ENCODE measurements around the gene SIRT3.

Gene SIRT3

GRCh38 chr11:206002-206384 lies 30.1 kb downstream of the SIRT3 start:
- TF ChIP-seq BACH2 (CRISPR knock-in tag; IDR thresholded peaks at IDR 0.05; ENCODE audit: borderline replicate concordance) (no peak), CREB5 (CRISPR knock-in tag; IDR thresholded peaks at IDR 0.05; ENCODE audit: low read depth) (no peak), SNAI2 (CRISPR knock-in tag; IDR thresholded peaks at IDR 0.05) (no peak), ESRRG (CRISPR knock-in tag; IDR thresholded peaks at IDR 0.05) (no peak), ISL1 (CRISPR knock-in tag; IDR thresholded peaks at IDR 0.05) (no peak), TSHZ2 (CRISPR knock-in tag; IDR thresholded peaks at IDR 0.05) (no peak), CSRNP3 (CRISPR knock-in tag; IDR thresholded peaks at IDR 0.05) (no peak), GLIS3 (CRISPR knock-in tag; IDR thresholded peaks at IDR 0.05) (no peak), ZNF70 (CRISPR knock-in tag; IDR thresholded peaks at IDR 0.05) (no peak)
- ATAC-seq = no peak

GRCh38 chr11:205221-206001 lies 30.7 kb downstream of the SIRT3 start:
- ATAC-seq = no peak
- TF ChIP-seq ZC3H10 (CRISPR knock-in tag; IDR thresholded peaks at IDR 0.05) (no peak), ZNF565 (CRISPR knock-in tag; conservative IDR thresholded peaks at IDR 0.05; ENCODE audit: low read depth) (no peak), ESRRG (CRISPR knock-in tag; IDR thresholded peaks at IDR 0.05) (no peak), TSHZ2 (CRISPR knock-in tag; IDR thresholded peaks at IDR 0.05) (no peak), POU6F1 (CRISPR knock-in tag; IDR thresholded peaks at IDR 0.05; ENCODE audit: borderline replicate concordance, low read depth) (no peak), GLIS3 (CRISPR knock-in tag; IDR thresholded peaks at IDR 0.05) (no peak), RARB (CRISPR knock-in tag; IDR thresholded peaks at IDR 0.05) (no peak), ZFP3 (CRISPR knock-in tag; IDR thresholded peaks at IDR 0.05) (no peak), PPARA (CRISPR knock-in tag; IDR thresholded peaks at IDR 0.05; ENCODE audit: borderline replicate concordance) (no peak), CSRNP3 (CRISPR knock-in tag; IDR thresholded peaks at IDR 0.05) (no peak), TCF4 (CRISPR knock-in tag; IDR thresholded peaks at IDR 0.05; ENCODE audit: borderline replicate concordance) (no peak), ISL1 (CRISPR knock-in tag; IDR thresholded peaks at IDR 0.05) (no peak), BACH2 (CRISPR knock-in tag; IDR thresholded peaks at IDR 0.05; ENCODE audit: borderline replicate concordance) (no peak), TOX (CRISPR knock-in tag; IDR thresholded peaks at IDR 0.05; ENCODE audit: borderline replicate concordance) (no peak), CSDC2 (CRISPR knock-in tag; IDR thresholded peaks at IDR 0.05) (no peak), ZNF70 (CRISPR knock-in tag; IDR thresholded peaks at IDR 0.05) (no peak), SNAI2 (CRISPR knock-in tag; IDR thresholded peaks at IDR 0.05) (no peak), ZNF8 (CRISPR knock-in tag; IDR thresholded peaks at IDR 0.05) (no peak)

Measured in SK-N-SH treated with all-trans-retinoic acid at 6 μM for 48 hours (cell line).